OCI-LY1 (cell line): Measurements from ENCODE around the gene ZNF469.

ENCODE experiments used
- H2AFZ ChIP-seq: fragments of 200-600 bp; sonication (generic), shearing (Covaris generic); 2 replicates; pipeline ENCODE4 v1.6.0; 2014; ENCODE audit warnings: antibody characterized with exemption, mild to moderate bottlenecking, low read length
- H3F3A ChIP-seq: fragments of 200-600 bp; sonication (generic), shearing (Covaris generic); 2 replicates; pipeline ENCODE4 v1.6.0; 2014; ENCODE audit warnings: mild to moderate bottlenecking, antibody characterized with exemption, low read length, moderate library complexity; ENCODE audit not compliant: insufficient read depth
- H3K27ac ChIP-seq: fragments of 200-600 bp; sonication (generic); 2 replicates; pipeline ENCODE4 v1.5.1; 2014; ENCODE audit warnings: low read length, mixed run types, mild to moderate bottlenecking, low read depth; ENCODE audit not compliant: poor library complexity, severe bottlenecking
- H3K27me3 ChIP-seq: fragments of 200-600 bp; sonication (generic); 2 replicates; pipeline ENCODE4 v1.6.0; 2014; ENCODE audit warnings: antibody characterized with exemption, mild to moderate bottlenecking, low read length, moderate library complexity; ENCODE audit not compliant: insufficient read depth
- H3K36me3 ChIP-seq: fragments of 200-600 bp; sonication (generic); 2 replicates; pipeline ENCODE4 v1.6.1; 2014; ENCODE audit warnings: mild to moderate bottlenecking, antibody characterized with exemption, low read length, moderate library complexity, mixed read lengths; ENCODE audit not compliant: insufficient read depth
- H3K4me1 ChIP-seq: fragments of 200-600 bp; sonication (generic); 2 replicates; pipeline ENCODE4 v1.5.1; 2014; ENCODE audit warnings: mild to moderate bottlenecking, low read length, moderate library complexity; ENCODE audit not compliant: insufficient read depth, severe bottlenecking
- H3K4me2 ChIP-seq: fragments of 200-600 bp; sonication (generic), shearing (Covaris generic); 2 replicates; pipeline ENCODE4 v1.6.1; 2014; ENCODE audit warnings: low read length
- H3K4me3 ChIP-seq: fragments of 200-600 bp; sonication (generic); 2 replicates; pipeline ENCODE4 v1.5.1; 2014; ENCODE audit warnings: low read length, low read depth, mild to moderate bottlenecking, mixed read lengths; ENCODE audit not compliant: poor library complexity, severe bottlenecking
- H3K79me2 ChIP-seq: fragments of 200-600 bp; shearing (Covaris generic); 2 replicates; pipeline ENCODE4 v1.6.1; 2016; ENCODE audit warnings: mixed run types, low read length, mixed read lengths; ENCODE audit not compliant: insufficient read depth
- H3K9ac ChIP-seq: fragments of 200-600 bp; sonication (generic), shearing (Covaris generic); 2 replicates; pipeline ENCODE4 v1.6.1; 2014; ENCODE audit warnings: mild to moderate bottlenecking, low read length, mixed read lengths
- H3K9me2 ChIP-seq: fragments of 200-600 bp; sonication (generic), shearing (Covaris generic); 2 replicates; pipeline ENCODE4 v1.6.1; 2014; ENCODE audit warnings: low read depth, mild to moderate bottlenecking, low read length, mixed read lengths
- H3K9me3 ChIP-seq: fragments of 200-600 bp; shearing (Covaris generic); 2 replicates; pipeline ENCODE4 v1.6.1; 2014; ENCODE audit warnings: low read length, mixed read lengths
- H4K20me1 ChIP-seq: fragments of 200-600 bp; sonication (generic), shearing (Covaris generic); 2 replicates; pipeline ENCODE4 v1.6.0; 2016; ENCODE audit warnings: mild to moderate bottlenecking, low read length; ENCODE audit not compliant: insufficient read depth
- CTCF ChIP-seq: fragments of 200-600 bp; sonication (generic), shearing (Covaris generic); IDR thresholded peaks from 2 replicates; pipeline ENCODE4 v1.5.1; 2017; ENCODE audit warnings: mild to moderate bottlenecking, antibody characterized with exemption, low read length, moderate library complexity, mixed read lengths
- EZH2 ChIP-seq: fragments of 200-600 bp; sonication (generic), shearing (Covaris generic); IDR thresholded peaks from 2 replicates; pipeline ENCODE4 v1.8.0; 2017; ENCODE audit warnings: borderline replicate concordance, mixed run types, mild to moderate bottlenecking, antibody characterized with exemption, low read length, moderate library complexity, mixed read lengths

ZNF469 gene

GRCh38 chr16:88421301-88421700 is 38.5 kb downstream of the ZNF469 start:
- TF ChIP-seq EZH2 (no peak), CTCF (no peak)

GRCh38 chr16:88421871-88422433 is 39.2 kb downstream of the ZNF469 start:
- Histone ChIP-seq H2AFZ (no peak overlapping the region), H3K9me2 (no peaks in the 10 kb centered on the region), H3K79me2 (no peaks in the 10 kb centered on the region), H3F3A (no peaks in the 10 kb centered on the region), H3K9me3 (no peaks in the 10 kb centered on the region), H3K27me3 (peaks cover 7% of the 10 kb centered on the region; the same call in 1 of the 2 replicates), H3K4me1 (no peaks in the 10 kb centered on the region), H3K4me2 (no peak overlapping the region), H3K27ac (no peak overlapping the region), H3K4me3 (no peak overlapping the region), H3K36me3 (no peaks in the 10 kb centered on the region), H3K9ac (no peak overlapping the region), H4K20me1 (no peaks in the 10 kb centered on the region)
- TF ChIP-seq EZH2 (no peak), CTCF (no peak)

More at GRCh38 chr16:88421301-88421700, 38.5 kb downstream of the ZNF469 start:
- Histone ChIP-seq H3K9ac (no peak overlapping the region), H3K27me3 (peaks cover 7% of the 10 kb centered on the region; the same call in 1 of the 2 replicates), H3K79me2 (no peaks in the 10 kb centered on the region), H3K9me3 (no peaks in the 10 kb centered on the region), H3K4me1 (no peaks in the 10 kb centered on the region), H3K36me3 (no peaks in the 10 kb centered on the region), H3K4me3 (no peak overlapping the region), H4K20me1 (no peaks in the 10 kb centered on the region), H3K4me2 (no peak overlapping the region), H2AFZ (no peak overlapping the region), H3F3A (no peaks in the 10 kb centered on the region), H3K27ac (no peak overlapping the region), H3K9me2 (no peaks in the 10 kb centered on the region)

- no peaks in the 10 kb centered on the region for H4K20me1 ChIP-seq
- no peak overlapping the region for H3K4me2 ChIP-seq
- H3K9ac ChIP-seq, result no peak overlapping the region
- no peaks in the 10 kb centered on the region for H3K9me3 ChIP-seq
- H3K36me3 ChIP-seq, result no peaks in the 10 kb centered on the region
- no peak overlapping the region for H2AFZ ChIP-seq
- no peaks in the 10 kb centered on the region for H3K79me2 ChIP-seq
- peaks cover 7% of the 10 kb centered on the region; the same call in 1 of the 2 replicates for H3K27me3 ChIP-seq
- H3K4me3 ChIP-seq, result no peak overlapping the region
- TF ChIP-seq EZH2 (no peak), CTCF (no peak)
- H3K4me1 ChIP-seq, result no peaks in the 10 kb centered on the region
- no peaks in the 10 kb centered on the region for H3K9me2 ChIP-seq
- H3F3A ChIP-seq, result no peaks in the 10 kb centered on the region
- H3K27ac ChIP-seq, result no peak overlapping the region
These were observed 40.1 kb downstream of the ZNF469 start for GRCh38 chr16:88422733-88423447.
